ENCODE results near the gene SDHA. TPM values are rescaled to one million over a fixed set of nuclear protein-coding genes. Genes with fewer than 3 reads are reported as not detected.

The SDHA gene
- total RNA-seq, 4 donors from 2014 or later: 45.7 to 71.5 (median 54.9) TPM

GRCh38 chr5:199197-199949 lies 18.7 kb upstream of the SDHA start:
- no peak for TF ChIP-seq CTCF (IDR thresholded peaks at IDR 0.05)
- TF ChIP-seq POLR2A (IDR thresholded peaks at IDR 0.05): no peak
- intact Hi-C loops (cut with DNase I): no loop called here
- no peaks in the 10 kb centered on the region for H3K4me1 ChIP-seq
- peaks cover 0 to 7% (median 0%) of the 10 kb centered on the region in 4 donors for H3K27me3 ChIP-seq
- H3K36me3 ChIP-seq: peaks cover 0 to 19% (median 0%) of the 10 kb centered on the region in 3 donors
- H3K27ac ChIP-seq: no peak overlapping the region
- 89 to 92% methylated on average over 4 to 5 of the region's 16 CpGs for WGBS, 2 donors
- no peak for DNase-seq
- H3K9me3 ChIP-seq: no peaks in the 10 kb centered on the region
- no peak overlapping the region for H3K4me3 ChIP-seq

GRCh38 chr5:199950-200645 lies 18.0 kb upstream of the SDHA start:
- 80 to 84% methylated on average over 8 to 18 of the region's 23 CpGs for WGBS, 2 donors
- Histone ChIP-seq H3K4me1 (no peaks in the 10 kb centered on the region), H3K27ac (no peak overlapping the region), H3K36me3 (peaks cover under 1 to 26% (median 2%) of the 10 kb centered on the region in 3 donors), H3K4me3 (no peak overlapping the region), H3K9me3 (no peaks in the 10 kb centered on the region), H3K27me3 (peaks cover 0 to 7% (median 0%) of the 10 kb centered on the region in 4 donors)
- intact Hi-C loops (cut with DNase I): no loop called here
- no peak for DNase-seq
- TF ChIP-seq CTCF (IDR thresholded peaks at IDR 0.05) (no peak), POLR2A (IDR thresholded peaks at IDR 0.05) (no peak)

GRCh38 chr5:200985-201384 lies 17.1 kb upstream of the SDHA start:
- no peak for TF ChIP-seq POLR2A (IDR thresholded peaks at IDR 0.05)
- TF ChIP-seq CTCF (IDR thresholded peaks at IDR 0.05): no peak
- Histone ChIP-seq H3K27ac (no peak overlapping the region), H3K27me3 (peaks cover 0 to under 1% (median 0%) of the 10 kb centered on the region in 4 donors), H3K9me3 (no peaks in the 10 kb centered on the region), H3K4me1 (no peaks in the 10 kb centered on the region), H3K36me3 (peaks cover 3 to 35% (median 6%) of the 10 kb centered on the region in 3 donors), H3K4me3 (no peak overlapping the region)
- 24% methylated on average over 2 of the region's 4 CpGs; no CpG with 5 or more reads in 1 of the 2 donors for WGBS, 2 donors
- no peak for DNase-seq
- intact Hi-C loops (cut with DNase I): no loop called here

GRCh38 chr5:201672-202071 lies 16.4 kb upstream of the SDHA start:
- Histone ChIP-seq H3K9me3 (no peaks in the 10 kb centered on the region), H3K4me3 (no peak overlapping the region), H3K4me1 (no peaks in the 10 kb centered on the region), H3K27me3 (no peaks in the 10 kb centered on the region), H3K27ac (no peak overlapping the region), H3K36me3 (peaks cover 3 to 42% (median 6%) of the 10 kb centered on the region in 3 donors)
- intact Hi-C loops (cut with DNase I): no loop called here
- 92 to 93% methylated on average over 8 of the region's 8 CpGs for WGBS, 2 donors
- TF ChIP-seq POLR2A (IDR thresholded peaks at IDR 0.05) (no peak), CTCF (IDR thresholded peaks at IDR 0.05) (no peak)
- DNase-seq: no peak
